B cell (primary cell): ENCODE measurements around the gene STAU1.

ENCODE experiments used
- EZH2 ChIP-seq: IDR thresholded peaks from 2 replicates; pipeline ENCODE4 v1.6.1; 2012; ENCODE audit warnings: borderline replicate concordance, low read depth, mild to moderate bottlenecking, moderate library complexity, low read length; ENCODE audit not compliant: insufficient read depth, poor library complexity, severe bottlenecking
- TF ChIP-seq, protein P1 (sequence below): fragments of 200-600 bp; IDR thresholded peaks from one replicate; pipeline ENCODE4 v1.8.0; 2022; ENCODE audit warnings: antibody characterized with exemption, mild to moderate bottlenecking

DNA sequence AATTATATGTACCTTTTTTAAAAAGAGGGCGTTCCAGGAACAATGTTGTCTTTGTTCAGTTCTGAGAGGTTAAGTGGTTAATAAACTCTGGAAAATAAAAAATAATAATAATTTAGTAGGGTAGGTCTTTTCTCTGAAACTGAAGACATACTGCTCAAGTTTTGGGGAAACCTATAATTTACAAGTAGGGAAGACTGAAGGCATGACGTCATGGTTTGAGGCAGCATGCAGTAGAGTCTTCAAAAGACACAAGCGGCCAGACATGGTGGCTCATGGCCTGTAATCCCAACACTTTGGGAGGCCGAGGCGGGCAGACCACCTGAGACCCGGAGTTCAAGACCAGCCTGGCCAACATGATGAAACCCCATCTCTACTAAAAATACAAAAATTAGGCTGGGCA, 14.0 kb downstream of the STAU1 start:
- TF ChIP-seq, protein P1, sequence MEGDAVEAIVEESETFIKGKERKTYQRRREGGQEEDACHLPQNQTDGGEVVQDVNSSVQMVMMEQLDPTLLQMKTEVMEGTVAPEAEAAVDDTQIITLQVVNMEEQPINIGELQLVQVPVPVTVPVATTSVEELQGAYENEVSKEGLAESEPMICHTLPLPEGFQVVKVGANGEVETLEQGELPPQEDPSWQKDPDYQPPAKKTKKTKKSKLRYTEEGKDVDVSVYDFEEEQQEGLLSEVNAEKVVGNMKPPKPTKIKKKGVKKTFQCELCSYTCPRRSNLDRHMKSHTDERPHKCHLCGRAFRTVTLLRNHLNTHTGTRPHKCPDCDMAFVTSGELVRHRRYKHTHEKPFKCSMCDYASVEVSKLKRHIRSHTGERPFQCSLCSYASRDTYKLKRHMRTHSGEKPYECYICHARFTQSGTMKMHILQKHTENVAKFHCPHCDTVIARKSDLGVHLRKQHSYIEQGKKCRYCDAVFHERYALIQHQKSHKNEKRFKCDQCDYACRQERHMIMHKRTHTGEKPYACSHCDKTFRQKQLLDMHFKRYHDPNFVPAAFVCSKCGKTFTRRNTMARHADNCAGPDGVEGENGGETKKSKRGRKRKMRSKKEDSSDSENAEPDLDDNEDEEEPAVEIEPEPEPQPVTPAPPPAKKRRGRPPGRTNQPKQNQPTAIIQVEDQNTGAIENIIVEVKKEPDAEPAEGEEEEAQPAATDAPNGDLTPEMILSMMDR = no peak
- no peak for TF ChIP-seq EZH2
